ENCODE results near the gene MPC2.
A peak's percentile ranks its signal among the peaks of the same experiment; 100 is the strongest.

The MPC2 gene

GRCh38 chr1:167936930-167937708 is at the start of gene MPC2:
TSS of gene MPC2 (minus strand) at chr1:167937072. CDS start at chr1:167935841, 1,231 bp downstream.
- DNase-seq = peak; percentile 73

GRCh38 chr1:167984886-167985489 is 48.1 kb upstream of the MPC2 start:
- DNase-seq = no peak

- DNase-seq = no peak
Measured at GRCh38 chr1:167983797-167984420, 47.0 kb upstream of the MPC2 start.

GRCh38 chr1:167981933-167982332 is 45.1 kb upstream of the MPC2 start:
- no peak for DNase-seq

GRCh38 chr1:167977245-167977644 is 40.4 kb upstream of the MPC2 start:
- no peak for DNase-seq

- no peak for DNase-seq
Measured at GRCh38 chr1:167974698-167975097, 37.8 kb upstream of the MPC2 start.

GRCh38 chr1:167973832-167974231 is 37.0 kb upstream of the MPC2 start:
- DNase-seq = no peak

- DNase-seq = no peak
Measured at GRCh38 chr1:167968569-167968968, 31.7 kb upstream of the MPC2 start.

- no peak for DNase-seq
Measured at GRCh38 chr1:167966050-167966449, 29.2 kb upstream of the MPC2 start.

- no peak for DNase-seq
Measured at GRCh38 chr1:167964646-167965045, 27.8 kb upstream of the MPC2 start.

- no peak for DNase-seq
Measured at GRCh38 chr1:167957710-167958109, 20.8 kb upstream of the MPC2 start.

GRCh38 chr1:167955915-167956314 is 19.0 kb upstream of the MPC2 start:
- no peak for DNase-seq

- no peak for DNase-seq
Measured at GRCh38 chr1:167950569-167950968, 13.7 kb upstream of the MPC2 start.

GRCh38 chr1:167949785-167950184 is 12.9 kb upstream of the MPC2 start:
- no peak for DNase-seq

GRCh38 chr1:167947733-167948132 is 10.9 kb upstream of the MPC2 start:
- no peak for DNase-seq

- no peak for DNase-seq
Measured at GRCh38 chr1:167943541-167943940, 6.7 kb upstream of the MPC2 start.

- DNase-seq = no peak
Measured at GRCh38 chr1:167940264-167940663, 3.4 kb upstream of the MPC2 start.

- peak; percentile 6 for DNase-seq
Measured at GRCh38 chr1:167938080-167938636, 1.3 kb upstream of the MPC2 start.

- DNase-seq = no peak
Measured at GRCh38 chr1:167937709-167938010, 788 bp upstream of the MPC2 start.

- peak; percentile 99 for DNase-seq
Measured at GRCh38 chr1:167936068-167936929, 573 bp downstream of the MPC2 start, which contains the start of gene DCAF6. TSS of gene DCAF6 (plus strand) at chr1:167936683. CDS start at chr1:167936912, 229 bp downstream.

GRCh38 chr1:167935216-167936067 is 1.4 kb downstream of the MPC2 start:
- DNase-seq = peak; percentile 54

Measured in NCI-H345 (cell line).